ENCODE measurements around the gene FBXL4.

The FBXL4 gene

DNA sequence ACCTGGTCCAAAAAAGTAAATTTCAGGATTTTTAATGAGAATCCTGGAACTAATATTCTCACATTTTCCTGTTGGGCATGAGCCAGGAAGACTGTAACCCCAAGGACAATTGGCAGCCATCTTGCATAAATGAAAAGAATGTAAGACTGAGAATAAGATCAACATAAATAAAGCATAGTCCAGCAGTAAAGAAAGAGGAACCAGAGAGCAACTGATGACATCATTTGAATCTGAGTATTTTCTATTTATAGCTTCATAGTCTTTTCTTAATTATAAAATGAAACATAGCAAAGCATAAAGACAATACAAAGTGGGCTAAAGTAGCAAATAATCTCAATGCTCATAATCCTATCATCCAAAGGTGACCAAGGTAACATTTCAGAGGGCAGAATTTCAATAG lies 26.6 kb upstream of the FBXL4 start:
- no peak for TF ChIP-seq POLR2A (IDR thresholded peaks at IDR 0.05; ENCODE audit: low read depth, low read length)
- FAIRE-seq = peak; percentile 17
- no peak for DNase-seq (ENCODE audit: insufficient read length)

DNA sequence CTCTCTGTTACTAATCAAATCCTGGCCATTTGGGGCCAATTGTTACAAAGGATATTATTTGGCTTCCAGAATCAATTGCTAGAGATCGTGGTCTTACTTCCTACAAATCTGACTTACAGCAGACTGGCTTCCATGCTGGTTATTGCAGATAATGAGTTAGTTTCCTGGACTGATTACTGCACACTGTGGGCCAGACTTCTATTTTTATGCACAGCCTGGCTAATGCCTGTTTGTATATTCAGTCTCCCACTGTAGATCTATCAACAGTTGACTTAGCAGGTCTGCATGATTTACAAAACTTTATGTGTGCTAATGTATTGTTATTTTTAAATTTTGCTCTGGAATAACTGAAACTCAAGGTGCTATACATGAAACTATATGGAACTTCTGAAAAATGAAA lies 25.8 kb upstream of the FBXL4 start:
- no peak for DNase-seq (ENCODE audit: insufficient read length)
- FAIRE-seq = no peak
- TF ChIP-seq TAF1 (IDR thresholded peaks at IDR 0.05; ENCODE audit: borderline replicate concordance, low read depth, low read length) (no peak), POLR2A (IDR thresholded peaks at IDR 0.05; ENCODE audit: low read depth, low read length) (no peak), POLR2AphosphoS5 (IDR thresholded peaks at IDR 0.05; ENCODE audit: low read depth, low read length) (no peak)

DNA sequence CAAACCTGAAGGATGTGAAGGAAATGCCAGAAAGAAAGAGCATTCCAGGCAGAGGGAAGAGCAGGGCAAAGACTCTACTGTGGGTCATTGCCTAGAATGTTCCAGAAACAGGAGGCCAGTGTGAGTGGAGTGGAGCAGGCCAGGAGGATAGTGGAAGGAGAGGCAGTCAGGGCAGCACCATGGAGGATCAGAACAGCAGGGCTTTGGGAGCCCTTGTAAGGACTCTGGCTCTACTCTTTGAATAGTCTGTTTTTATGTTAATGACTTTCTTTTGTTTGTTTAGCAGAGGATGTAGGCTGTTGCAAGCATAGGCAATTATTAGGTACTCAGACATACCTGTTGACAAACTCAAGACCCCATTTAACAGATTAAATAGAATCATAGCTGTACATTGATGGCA lies 23.6 kb upstream of the FBXL4 start:
- FAIRE-seq = no peak
- no peak for DNase-seq (ENCODE audit: insufficient read length)
- no peak for TF ChIP-seq POLR2A (IDR thresholded peaks at IDR 0.05; ENCODE audit: low read depth, low read length)
- TF ChIP-seq TAF1 (IDR thresholded peaks at IDR 0.05; ENCODE audit: borderline replicate concordance, low read depth, low read length) = no peak
- no peak for TF ChIP-seq POLR2AphosphoS5 (IDR thresholded peaks at IDR 0.05; ENCODE audit: low read depth, low read length)

GRCh38 chr6:98970469-98970868 lies 22.7 kb upstream of the FBXL4 start:
- FAIRE-seq (no peak), DNase-seq (ENCODE audit: insufficient read length) (no peak)
- no peak for TF ChIP-seq POLR2AphosphoS5 (IDR thresholded peaks at IDR 0.05; ENCODE audit: low read depth, low read length)
- no peak for TF ChIP-seq TAF1 (IDR thresholded peaks at IDR 0.05; ENCODE audit: borderline replicate concordance, low read depth, low read length)
- TF ChIP-seq POLR2A (IDR thresholded peaks at IDR 0.05; ENCODE audit: low read depth, low read length) = no peak

- TF ChIP-seq POLR2A (IDR thresholded peaks at IDR 0.05; ENCODE audit: low read depth, low read length) (no peak), POLR2AphosphoS5 (IDR thresholded peaks at IDR 0.05; ENCODE audit: low read depth, low read length) (no peak), TAF1 (IDR thresholded peaks at IDR 0.05; ENCODE audit: borderline replicate concordance, low read depth, low read length) (no peak)
- FAIRE-seq (peak; percentile 33), DNase-seq (ENCODE audit: insufficient read length) (no peak)
Measured at GRCh38 chr6:98967616-98968015, 19.9 kb upstream of the FBXL4 start.

- no peak for FAIRE-seq
- TF ChIP-seq POLR2A (IDR thresholded peaks at IDR 0.05; ENCODE audit: low read depth, low read length) (no peak), TAF1 (IDR thresholded peaks at IDR 0.05; ENCODE audit: borderline replicate concordance, low read depth, low read length) (no peak), POLR2AphosphoS5 (IDR thresholded peaks at IDR 0.05; ENCODE audit: low read depth, low read length) (no peak)
- no peak for DNase-seq (ENCODE audit: insufficient read length)
Measured at GRCh38 chr6:98959631-98960030, 11.9 kb upstream of the FBXL4 start.

DNA sequence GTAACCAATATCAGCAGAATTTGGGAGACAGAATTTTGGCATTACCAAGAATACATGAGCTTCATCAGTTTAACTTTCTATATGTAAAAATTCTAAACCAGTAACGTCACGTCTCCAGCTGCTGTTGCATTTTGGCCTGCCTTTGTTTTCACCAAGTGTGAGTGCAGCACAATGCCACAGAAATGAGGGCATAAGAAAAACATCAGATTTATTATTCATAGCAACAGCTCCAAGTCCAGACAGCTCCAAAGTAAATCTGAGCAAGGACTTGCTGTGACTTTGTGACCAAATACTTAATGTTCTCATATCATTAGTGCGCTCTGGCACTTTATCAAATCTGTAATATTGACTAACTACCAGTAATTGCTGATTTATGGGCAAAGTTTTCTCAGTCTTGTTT lies 11.0 kb upstream of the FBXL4 start:
- DNase-seq (ENCODE audit: insufficient read length) (no peak), FAIRE-seq (no peak)
- TF ChIP-seq TAF1 (IDR thresholded peaks at IDR 0.05; ENCODE audit: borderline replicate concordance, low read depth, low read length) (no peak), POLR2A (IDR thresholded peaks at IDR 0.05; ENCODE audit: low read depth, low read length) (no peak), POLR2AphosphoS5 (IDR thresholded peaks at IDR 0.05; ENCODE audit: low read depth, low read length) (no peak)

DNA sequence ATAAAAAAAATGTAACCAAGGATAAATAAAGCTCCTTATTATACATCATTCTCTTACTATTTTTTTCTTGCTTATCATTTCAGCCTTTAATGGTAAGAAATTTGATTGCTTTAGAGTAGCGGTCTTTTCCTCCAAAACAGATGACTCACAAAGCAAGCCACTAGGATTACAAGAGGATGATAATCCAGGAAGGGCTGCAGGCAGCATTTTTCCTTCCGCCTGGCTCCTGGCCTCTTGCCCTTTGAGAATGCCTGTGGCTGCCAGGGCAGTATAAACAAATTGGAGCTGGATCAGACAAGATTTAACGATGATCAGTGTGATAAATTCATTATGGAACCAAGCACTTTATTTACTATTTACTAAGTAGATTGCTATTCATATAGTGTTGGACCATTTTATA lies 9.7 kb upstream of the FBXL4 start:
- FAIRE-seq (no peak), DNase-seq (ENCODE audit: insufficient read length) (no peak)
- TF ChIP-seq TAF1 (IDR thresholded peaks at IDR 0.05; ENCODE audit: borderline replicate concordance, low read depth, low read length) (no peak), POLR2A (IDR thresholded peaks at IDR 0.05; ENCODE audit: low read depth, low read length) (no peak), POLR2AphosphoS5 (IDR thresholded peaks at IDR 0.05; ENCODE audit: low read depth, low read length) (no peak)

DNA sequence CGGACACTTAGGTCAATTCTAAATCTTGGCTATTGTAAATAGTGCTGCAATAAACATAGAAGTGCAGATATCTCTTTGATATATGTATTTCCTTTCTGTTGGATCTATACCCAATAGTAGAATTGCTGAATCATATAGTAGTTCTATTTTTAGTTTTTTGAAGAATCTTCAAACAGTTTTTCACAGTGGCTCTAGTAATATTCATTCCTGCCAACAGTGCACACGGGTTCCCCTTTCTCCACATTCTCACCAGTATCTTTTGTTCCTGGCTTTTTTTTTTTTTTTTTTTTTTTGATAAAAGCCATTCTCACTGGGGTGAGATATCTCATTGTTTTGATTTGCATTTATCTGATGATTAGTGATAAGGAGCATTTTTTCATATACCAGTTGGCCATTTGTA lies 1.8 kb upstream of the FBXL4 start:
- FAIRE-seq = no peak
- no peak for DNase-seq (ENCODE audit: insufficient read length)
- TF ChIP-seq TAF1 (IDR thresholded peaks at IDR 0.05; ENCODE audit: borderline replicate concordance, low read depth, low read length) (no peak), POLR2A (IDR thresholded peaks at IDR 0.05; ENCODE audit: low read depth, low read length) (no peak)

GRCh38 chr6:98946879-98947410 lies 801 bp downstream of the FBXL4 start:
- DNase-seq (ENCODE audit: insufficient read length) = no peak
- FAIRE-seq = peak; percentile 86
- no peak for TF ChIP-seq POLR2A (IDR thresholded peaks at IDR 0.05; ENCODE audit: low read depth, low read length)
- no peak for TF ChIP-seq POLR2AphosphoS5 (IDR thresholded peaks at IDR 0.05; ENCODE audit: low read depth, low read length)
- no peak for TF ChIP-seq TAF1 (IDR thresholded peaks at IDR 0.05; ENCODE audit: borderline replicate concordance, low read depth, low read length)

- TF ChIP-seq POLR2A (IDR thresholded peaks at IDR 0.05; ENCODE audit: low read depth, low read length) (no peak), POLR2AphosphoS5 (IDR thresholded peaks at IDR 0.05; ENCODE audit: low read depth, low read length) (no peak), TAF1 (IDR thresholded peaks at IDR 0.05; ENCODE audit: borderline replicate concordance, low read depth, low read length) (no peak)
- FAIRE-seq (no peak), DNase-seq (ENCODE audit: insufficient read length) (no peak)
Measured at GRCh38 chr6:98946266-98946878, 1.4 kb downstream of the FBXL4 start.

GRCh38 chr6:98945311-98946115 lies 2.2 kb downstream of the FBXL4 start:
- DNase-seq (ENCODE audit: insufficient read length) (no peak), FAIRE-seq (no peak)

More at GRCh38 chr6:98945311-98946115, 2.2 kb downstream of the FBXL4 start:
- TF ChIP-seq POLR2A (IDR thresholded peaks at IDR 0.05; ENCODE audit: low read depth, low read length) (no peak), POLR2AphosphoS5 (IDR thresholded peaks at IDR 0.05; ENCODE audit: low read depth, low read length) (no peak), TAF1 (IDR thresholded peaks at IDR 0.05; ENCODE audit: borderline replicate concordance, low read depth, low read length) (no peak)

Data from GM12892 (cell line).